ENCODE data around the gene DMD. TPM values are rescaled to one million over a fixed set of nuclear protein-coding genes. Genes with fewer than 3 reads are reported as not detected.
"Not testable (repeated sequence)": the region's sequence is repeated elsewhere in the genome, so short reads cannot be mapped to it uniquely, and the experiment has no call there.

DMD gene
- total RNA-seq, 1 donor from 2014 or later = 127 TPM

DNA sequence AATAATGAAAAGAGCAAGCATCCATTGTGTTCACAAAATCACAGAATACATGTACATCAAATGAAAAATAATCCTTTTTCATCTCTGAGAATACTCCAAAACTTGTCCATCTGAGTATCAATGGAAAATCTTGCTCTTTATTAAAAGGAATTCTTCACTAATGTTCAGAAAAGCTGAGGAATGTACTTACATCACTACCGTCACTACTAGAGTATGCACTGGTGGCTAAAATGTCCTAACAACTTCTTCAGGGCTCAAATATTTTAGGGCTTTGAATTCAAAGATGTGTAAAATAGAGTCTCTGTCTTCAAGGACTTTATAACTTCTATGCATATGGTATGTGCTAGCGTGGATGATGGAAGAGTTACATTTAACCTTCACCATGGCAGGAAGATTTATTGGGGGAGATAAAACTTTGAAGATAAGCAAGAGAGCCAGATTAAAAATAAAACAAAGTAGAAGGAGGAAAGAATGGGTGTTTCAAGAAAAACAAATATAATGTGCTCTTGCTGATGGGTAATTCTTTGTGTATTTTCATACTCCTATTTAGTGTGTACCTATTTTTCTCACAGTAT lies 55.1 kb downstream of the DMD start:
- DNase-seq (ENCODE audit: low spot score) = no peak

- no peak for DNase-seq (ENCODE audit: low spot score)
Measured at GRCh38 chrX:33149580-33149979, 61.8 kb downstream of the DMD start.

DNA sequence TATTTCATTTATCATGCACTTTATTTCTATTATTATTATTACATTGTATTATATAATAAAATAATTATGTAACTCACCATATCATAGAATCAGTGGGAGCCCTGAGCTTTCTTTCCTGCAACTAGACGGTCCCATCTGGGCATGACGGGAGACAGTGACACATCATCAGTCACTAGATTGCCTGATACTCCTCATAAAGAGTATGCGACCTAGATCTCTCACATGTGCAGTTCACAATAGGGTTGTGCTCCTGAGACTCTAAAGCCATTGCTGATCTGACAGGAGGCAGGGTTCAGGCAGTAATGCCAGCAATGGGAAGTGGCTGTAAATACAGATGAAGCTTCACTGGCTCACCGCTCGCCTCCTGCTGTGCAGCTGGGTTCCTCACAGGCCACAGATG lies 62.3 kb downstream of the DMD start:
- no peak for DNase-seq (ENCODE audit: low spot score)

GRCh38 chrX:33142331-33142730 lies 69.0 kb downstream of the DMD start:
- DNase-seq (ENCODE audit: low spot score) = no peak

GRCh38 chrX:33138677-33139249 lies 72.6 kb downstream of the DMD start:
- DNase-seq (ENCODE audit: low spot score) = no peak

- no peak for DNase-seq (ENCODE audit: low spot score)
Measured at GRCh38 chrX:33134164-33134563, 77.2 kb downstream of the DMD start.

DNA sequence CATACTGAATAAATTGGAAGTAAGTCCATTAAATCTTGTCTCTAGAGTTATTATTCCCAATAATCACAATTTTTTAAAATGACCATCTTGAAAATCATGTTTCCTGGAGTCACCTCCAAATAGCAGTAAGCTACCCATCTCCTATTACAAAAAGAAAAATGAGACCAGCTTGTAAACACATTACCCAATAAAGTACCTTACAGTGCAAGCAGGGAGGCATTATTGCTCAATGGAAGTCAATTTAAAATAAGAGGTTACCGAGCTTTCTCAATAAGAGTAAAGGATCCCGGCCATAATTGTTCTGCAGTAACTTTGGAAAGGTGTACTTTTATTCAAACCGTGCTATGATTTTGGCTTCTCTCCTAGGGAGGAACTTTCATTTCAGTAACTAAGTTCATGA lies 78.0 kb downstream of the DMD start:
- DNase-seq (ENCODE audit: low spot score) = no peak

DNA sequence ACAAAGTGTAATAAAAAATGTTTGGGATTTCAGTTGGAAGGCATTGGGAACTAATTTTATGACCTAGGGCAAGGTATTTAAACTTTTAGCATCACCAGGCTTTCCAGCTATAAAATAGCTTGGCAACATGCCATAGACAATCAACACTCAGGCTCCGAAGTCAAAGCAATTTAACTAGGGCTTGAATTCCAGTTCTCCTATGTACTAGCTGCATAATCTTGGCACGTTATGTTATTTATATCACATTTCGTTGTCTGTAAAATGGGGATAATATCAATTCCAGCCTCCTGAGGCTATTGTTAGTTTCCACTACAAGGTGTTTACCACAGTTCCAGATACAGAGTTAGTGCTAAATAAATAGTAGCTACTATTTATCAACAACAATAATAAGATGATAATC lies 78.8 kb downstream of the DMD start:
- DNase-seq (ENCODE audit: low spot score) = no peak

- DNase-seq (ENCODE audit: low spot score) = no peak
Measured at GRCh38 chrX:33129607-33130006, 81.7 kb downstream of the DMD start.

GRCh38 chrX:33128048-33128805 lies 83.1 kb downstream of the DMD start:
- DNase-seq (ENCODE audit: low spot score) = no peak

DNA sequence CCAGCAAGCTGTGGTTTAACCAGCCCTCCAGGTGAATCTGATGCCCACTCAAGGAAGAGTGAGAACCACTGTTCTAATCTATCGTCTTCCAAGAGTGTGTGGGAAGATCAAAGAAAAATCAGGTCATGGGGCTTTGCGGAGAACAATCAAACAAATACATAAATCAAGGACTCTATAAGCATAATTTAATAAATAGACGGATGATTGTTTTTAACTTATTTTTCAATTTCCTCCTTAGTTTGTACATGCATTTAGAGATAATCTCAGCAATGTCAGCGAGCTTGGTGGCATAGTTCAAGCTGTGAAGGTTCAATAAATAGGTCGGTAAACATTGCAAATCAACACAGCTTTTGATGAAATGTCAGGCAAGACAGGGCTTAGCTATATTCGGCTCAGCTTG lies 84.9 kb downstream of the DMD start:
- no peak for DNase-seq (ENCODE audit: low spot score)

DNA sequence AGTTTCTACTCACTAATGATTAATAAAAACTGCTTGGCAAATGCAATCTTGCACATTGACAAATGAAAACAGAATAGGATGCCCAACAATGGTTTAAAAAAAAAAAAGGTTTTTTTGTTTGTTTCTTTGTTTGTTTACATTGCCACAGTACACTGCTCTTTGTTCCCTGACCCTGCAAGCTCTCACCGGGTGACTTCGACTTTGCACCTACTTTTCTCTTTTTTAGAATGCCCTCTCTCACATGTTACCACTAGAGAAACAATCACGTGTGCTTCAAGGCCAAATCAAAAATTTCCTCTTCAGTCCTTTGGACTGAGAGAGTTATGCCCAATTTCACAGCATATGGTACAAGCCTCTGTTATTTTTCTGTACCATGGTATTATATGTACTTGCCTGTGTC lies 101.5 kb downstream of the DMD start:
- DNase-seq (ENCODE audit: low spot score) = no peak

GRCh38 chrX:33106737-33107136 lies 104.6 kb downstream of the DMD start:
- DNase-seq (ENCODE audit: low spot score) = no peak

DNA sequence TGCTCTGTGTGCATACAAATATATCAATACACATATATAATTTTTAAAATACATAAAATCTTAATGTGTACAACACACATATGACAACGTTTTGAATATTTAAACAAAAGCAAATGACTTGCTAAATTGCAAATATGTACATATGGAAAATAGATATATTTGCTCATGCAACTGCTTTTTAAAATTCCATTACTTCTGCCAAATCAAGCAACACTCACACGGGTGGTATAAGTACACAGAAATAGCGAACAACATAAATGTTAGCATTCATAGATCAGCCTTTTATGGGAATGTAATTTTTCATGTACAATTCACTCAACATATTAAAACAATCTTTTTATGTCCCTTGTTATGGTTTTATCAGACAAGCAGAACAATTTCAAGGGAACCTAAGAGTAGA lies 116.3 kb downstream of the DMD start:
- no peak for DNase-seq (ENCODE audit: low spot score)

GRCh38 chrX:33087411-33087810 lies 123.9 kb downstream of the DMD start:
- DNase-seq (ENCODE audit: low spot score) = no peak

DNA sequence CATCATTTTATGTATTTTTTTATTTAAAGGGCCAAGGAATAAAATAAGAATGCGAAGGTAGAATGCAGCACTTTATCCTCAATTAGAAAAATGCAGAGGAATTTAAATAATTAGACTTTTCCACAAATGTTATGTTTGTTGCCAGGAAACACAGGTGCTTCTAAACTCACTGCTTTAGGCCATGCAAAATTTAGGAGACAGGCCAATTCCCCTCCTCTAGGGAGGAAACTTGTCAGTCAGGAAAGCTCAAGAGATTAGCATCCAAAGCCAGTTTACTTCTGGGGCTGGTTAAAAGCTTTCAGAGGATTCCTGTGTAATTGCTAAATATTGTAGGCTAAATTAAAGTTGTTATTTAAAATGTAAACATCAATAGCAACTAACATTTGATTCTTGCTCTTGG lies 124.5 kb downstream of the DMD start:
- DNase-seq (ENCODE audit: low spot score) = no peak

DNA sequence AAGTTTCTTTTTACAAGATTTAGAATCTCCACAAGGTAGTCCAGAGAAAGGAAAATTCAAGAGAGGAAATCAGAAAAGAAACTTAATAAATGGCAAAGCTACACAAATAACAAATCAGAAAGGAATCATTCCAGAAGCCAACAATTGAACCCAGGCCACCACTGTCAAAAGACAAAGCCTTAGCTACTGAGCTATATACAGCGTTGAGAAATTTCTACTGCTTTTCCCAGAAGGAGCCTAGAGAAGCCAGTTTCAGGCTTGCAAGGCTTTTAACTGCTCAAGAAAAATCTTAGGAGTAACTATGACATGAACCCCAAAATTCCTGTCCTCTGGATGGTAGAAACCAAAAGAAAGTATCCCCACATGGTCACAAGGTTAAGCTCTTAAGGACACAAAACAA lies 129.0 kb downstream of the DMD start:
- DNase-seq (ENCODE audit: low spot score) = no peak

DNA sequence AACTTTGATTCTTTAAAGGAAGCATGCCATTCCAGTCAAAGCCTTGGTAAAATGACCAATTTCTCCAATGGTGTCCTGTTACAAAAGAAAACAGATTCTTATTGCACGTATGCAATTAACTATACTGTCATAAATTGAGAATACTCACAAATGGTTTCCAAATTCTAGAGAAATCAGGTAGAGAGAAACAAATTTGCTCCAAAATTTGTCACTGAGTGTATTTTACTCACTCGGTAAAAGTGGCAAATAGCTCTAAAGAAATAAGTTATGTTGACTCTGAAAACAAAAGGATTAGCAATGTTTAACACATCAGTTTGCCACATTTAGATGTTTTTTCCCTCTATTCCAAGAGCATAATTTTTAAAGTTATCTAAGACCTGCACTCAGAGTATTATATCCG lies 133.1 kb downstream of the DMD start:
- no peak for DNase-seq (ENCODE audit: low spot score)

DNA sequence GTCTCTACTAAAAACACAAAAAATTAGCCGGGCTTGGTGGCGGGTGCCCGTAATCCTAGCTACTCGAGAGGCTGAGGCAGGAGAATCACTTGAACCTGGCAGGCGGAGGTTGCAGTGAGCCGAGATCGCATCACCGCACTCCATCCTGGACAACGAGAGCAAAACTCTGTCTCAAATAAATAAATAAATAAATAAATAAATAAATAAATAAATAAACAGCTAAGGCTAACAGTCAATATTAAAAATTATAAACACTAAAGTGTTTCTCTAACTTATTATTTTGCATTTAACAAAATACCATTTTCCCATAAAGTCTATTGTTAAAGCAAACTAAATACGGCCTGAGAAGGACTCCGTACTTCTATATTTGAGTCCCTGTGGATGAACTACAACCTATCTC lies 137.7 kb downstream of the DMD start:
- DNase-seq (ENCODE audit: low spot score) = not testable (repeated sequence)

DNA sequence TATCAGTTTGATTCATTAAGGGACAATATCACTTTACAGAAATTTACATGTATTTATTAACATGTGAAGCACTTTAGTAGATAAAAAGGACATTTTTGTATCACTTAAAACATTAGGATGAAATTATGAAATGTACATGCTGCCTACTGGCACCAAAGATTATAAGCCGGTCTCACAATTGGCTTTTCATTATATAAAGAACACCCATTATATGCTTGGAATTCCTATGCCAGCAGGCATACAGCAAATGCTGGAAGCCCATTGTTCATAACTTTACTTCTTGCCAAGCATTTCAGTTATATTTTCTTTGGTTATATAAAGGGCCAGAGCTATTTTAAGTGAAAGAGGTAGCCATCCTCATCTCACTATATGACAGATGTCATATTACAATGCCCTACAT lies 145.9 kb downstream of the DMD start:
- DNase-seq (ENCODE audit: low spot score) = no peak

DNA sequence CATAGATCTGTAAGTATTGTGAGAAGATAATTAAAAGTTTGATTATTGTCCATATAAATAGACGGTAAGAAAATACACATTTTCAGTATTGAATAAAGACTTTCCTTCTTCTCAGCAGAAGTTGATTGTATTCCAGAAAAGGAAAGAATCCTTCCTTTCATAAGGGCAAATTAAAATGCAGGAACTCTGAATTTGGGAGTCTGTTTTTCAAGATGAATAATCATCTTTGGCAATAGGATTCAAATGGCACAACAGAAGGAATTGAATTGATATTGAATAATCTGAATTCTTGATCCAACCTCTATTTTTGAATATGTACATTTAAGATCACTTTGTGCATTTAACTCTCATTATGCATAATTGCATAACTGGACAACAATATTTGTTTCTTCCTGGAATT lies 149.3 kb downstream of the DMD start:
- no peak for DNase-seq (ENCODE audit: low spot score)

DNA sequence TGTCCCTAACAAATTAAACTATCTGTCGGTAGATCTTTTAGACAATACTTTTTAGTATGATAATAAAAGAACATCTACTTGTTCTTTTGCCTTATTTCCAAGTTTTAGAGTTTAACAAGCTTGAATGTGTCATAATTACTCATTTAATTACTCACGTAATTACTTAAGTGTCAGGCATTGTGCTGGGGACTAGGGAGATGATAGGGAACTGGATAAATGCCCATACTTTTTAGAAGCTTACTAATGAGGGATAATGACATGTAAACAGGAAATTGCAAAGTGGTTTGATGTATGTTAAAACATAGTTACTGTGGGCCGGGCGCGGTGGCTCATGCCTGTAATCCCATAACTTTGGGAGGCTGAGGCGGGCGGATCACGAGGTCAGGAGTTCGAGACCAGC lies 158.3 kb downstream of the DMD start:
- no peak for DNase-seq (ENCODE audit: low spot score)

- no peak for DNase-seq (ENCODE audit: low spot score)
Measured at GRCh38 chrX:33045882-33046281, 165.5 kb downstream of the DMD start.

DNA sequence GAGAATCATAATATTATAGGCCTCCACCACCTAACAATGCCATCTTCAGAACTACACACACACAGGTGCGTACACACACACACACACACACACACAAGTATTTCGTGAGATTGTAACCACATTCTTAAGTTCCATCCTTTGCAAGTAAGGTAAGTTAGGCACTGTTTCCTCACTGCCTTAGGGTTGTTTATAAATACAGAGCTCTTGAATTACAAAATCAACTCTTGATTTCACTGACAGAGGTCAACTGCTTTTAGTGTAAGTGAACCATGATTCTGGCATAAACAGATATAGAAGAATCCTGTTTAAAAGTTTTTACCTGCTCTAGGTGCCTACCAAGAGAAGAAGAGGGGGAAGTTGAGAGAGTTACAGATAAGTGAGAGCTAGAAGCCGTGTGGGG lies 166.1 kb downstream of the DMD start:
- DNase-seq (ENCODE audit: low spot score) = no peak
